ENCODE results near the gene TBX5. TPM values are rescaled to one million over a fixed set of nuclear protein-coding genes. Genes with fewer than 3 reads are reported as not detected.

Gene TBX5
- total and polyA plus RNA-seq, 12 donors = 0.07 to 0.27 (median 0.14) TPM; not detected in 8

GRCh38 chr12:114438635-114439256 lies 32.8 kb upstream of the TBX5 start:
- WGBS, 4 donors = 6 to 9% (median 8%) methylated on average over 8 of the region's 8 CpGs
- no peak for DNase-seq
- Histone ChIP-seq H3K4me3 (no peak overlapping the region), H3K36me3 (replicated peaks in 1 of 2) (no peaks in the 10 kb centered on the region), H3K27me3 (peaks cover 62% of the 10 kb centered on the region), H3K9me3 (replicated peaks in 1 of 3) (no peaks in the 10 kb centered on the region), H3K4me1 (replicated peaks in 1 of 2) (no peaks in the 10 kb centered on the region), H3K27ac (no peak overlapping the region)
- TF ChIP-seq POLR2A (IDR thresholded peaks at IDR 0.05) (no peak), CTCF (IDR thresholded peaks at IDR 0.05) (no peak)
- intact Hi-C loops (cut with DNase I) = no loop called here

GRCh38 chr12:114434341-114434740 lies 28.4 kb upstream of the TBX5 start:
- no peak for TF ChIP-seq POLR2A (IDR thresholded peaks at IDR 0.05)
- TF ChIP-seq CTCF (IDR thresholded peaks at IDR 0.05) = no peak
- intact Hi-C loops (cut with DNase I) = no loop called here
- WGBS, 4 donors = 44 to 67% (median 53%) methylated on average over 3 of the region's 3 CpGs
- no peak for DNase-seq
- Histone ChIP-seq H3K4me3 (no peak overlapping the region), H3K4me1 (replicated peaks in 1 of 2) (no peaks in the 10 kb centered on the region), H3K9me3 (replicated peaks in 1 of 3) (no peaks in the 10 kb centered on the region), H3K36me3 (replicated peaks in 1 of 2) (no peaks in the 10 kb centered on the region), H3K27me3 (peaks cover 21% of the 10 kb centered on the region), H3K27ac (no peak overlapping the region)

GRCh38 chr12:114431902-114432301 lies 26.0 kb upstream of the TBX5 start:
- Histone ChIP-seq H3K4me3 (no peak overlapping the region), H3K4me1 (replicated peaks in 1 of 2) (no peaks in the 10 kb centered on the region), H3K9me3 (replicated peaks in 1 of 3) (no peaks in the 10 kb centered on the region), H3K27me3 (peaks cover 3% of the 10 kb centered on the region), H3K27ac (no peak overlapping the region), H3K36me3 (replicated peaks in 1 of 2) (no peaks in the 10 kb centered on the region)
- DNase-seq = no peak
- 33 to 45% (median 42%) methylated on average over 1 of the region's 1 CpG for WGBS, 4 donors
- intact Hi-C loops (cut with DNase I) = no loop called here
- no peak for TF ChIP-seq POLR2A (IDR thresholded peaks at IDR 0.05)

- H3K36me3 ChIP-seq (replicated peaks in 1 of 2) = no peaks in the 10 kb centered on the region
- no peak overlapping the region for H3K27ac ChIP-seq
- intact Hi-C loops (cut with DNase I) = no loop called here
- 57 to 69% (median 58%) methylated on average over 4 of the region's 4 CpGs for WGBS, 4 donors
- no peak for DNase-seq
- H3K27me3 ChIP-seq = no peaks in the 10 kb centered on the region
- no peak for TF ChIP-seq CTCF (IDR thresholded peaks at IDR 0.05)
- no peak for TF ChIP-seq POLR2A (IDR thresholded peaks at IDR 0.05)
- H3K4me3 ChIP-seq = no peak overlapping the region
- H3K9me3 ChIP-seq (replicated peaks in 1 of 3) = no peaks in the 10 kb centered on the region
- H3K4me1 ChIP-seq (replicated peaks in 1 of 2) = no peaks in the 10 kb centered on the region
Observed at GRCh38 chr12:114430306-114430705, 24.4 kb upstream of the TBX5 start.

GRCh38 chr12:114425031-114425626 lies 19.2 kb upstream of the TBX5 start:
- intact Hi-C loops (cut with DNase I) = no loop called here

More at GRCh38 chr12:114425031-114425626, 19.2 kb upstream of the TBX5 start:
- Histone ChIP-seq H3K4me3 (no peak overlapping the region), H3K4me1 (replicated peaks in 1 of 2) (no peaks in the 10 kb centered on the region), H3K27me3 (peaks cover 7% of the 10 kb centered on the region), H3K27ac (no peak overlapping the region), H3K36me3 (replicated peaks in 1 of 2) (no peaks in the 10 kb centered on the region), H3K9me3 (replicated peaks in 1 of 3) (no peaks in the 10 kb centered on the region)
- WGBS, 4 donors = 37 to 56% (median 39%) methylated on average over 3 of the region's 3 CpGs
- no peak for DNase-seq
- TF ChIP-seq POLR2A (IDR thresholded peaks at IDR 0.05) = no peak
- TF ChIP-seq CTCF (IDR thresholded peaks at IDR 0.05) = no peak
